Thyroid gland (tissue), 4 donors: ENCODE measurements around the gene ADARB2.

Experiments
- POLR2A ChIP-seq, 2 donors: fragments of 450-650 bp; IDR thresholded peaks; one replicate each; pipeline ENCODE4 v1.6.1; 2017; ENCODE audit warnings: antibody characterized with exemption in 2 of 2, mild to moderate bottlenecking in 2 of 2, moderate library complexity in 1 of 2
- TF ChIP-seq, protein P1 (sequence below), 6 experiments: fragments of 200-600 bp in 3 of 6; fragments of 450-650 bp in 3 of 6; sonication (generic) in 3 of 6; IDR thresholded peaks; one replicate each; pipeline ENCODE4 v1.5.1; 2016 to 2019; ENCODE audit warnings: antibody characterized with exemption in 6 of 6, mild to moderate bottlenecking in 2 of 6, inconsistent platforms in 1 of 6, moderate library complexity in 1 of 6

DNA sequence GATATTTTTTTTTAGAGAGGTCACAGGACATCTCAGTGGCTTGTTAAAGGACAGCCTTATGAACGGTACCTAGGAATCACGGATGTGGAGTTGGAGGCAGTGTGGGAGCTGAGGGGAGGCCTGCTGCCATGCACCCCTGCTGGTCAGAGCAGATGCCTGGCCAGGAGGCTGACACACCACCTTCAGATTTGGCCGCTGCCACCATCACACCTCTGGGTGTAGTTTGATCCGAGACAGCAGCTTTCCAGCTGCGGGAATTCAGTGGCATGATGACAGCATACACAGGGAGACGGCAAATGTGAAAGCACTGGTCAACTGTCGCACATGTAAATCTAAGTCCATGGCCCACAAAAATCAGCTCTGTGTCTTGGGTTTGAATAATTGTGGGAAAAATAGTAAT, 285.4 kb downstream of the ADARB2 start:
- TF ChIP-seq, protein P1, sequence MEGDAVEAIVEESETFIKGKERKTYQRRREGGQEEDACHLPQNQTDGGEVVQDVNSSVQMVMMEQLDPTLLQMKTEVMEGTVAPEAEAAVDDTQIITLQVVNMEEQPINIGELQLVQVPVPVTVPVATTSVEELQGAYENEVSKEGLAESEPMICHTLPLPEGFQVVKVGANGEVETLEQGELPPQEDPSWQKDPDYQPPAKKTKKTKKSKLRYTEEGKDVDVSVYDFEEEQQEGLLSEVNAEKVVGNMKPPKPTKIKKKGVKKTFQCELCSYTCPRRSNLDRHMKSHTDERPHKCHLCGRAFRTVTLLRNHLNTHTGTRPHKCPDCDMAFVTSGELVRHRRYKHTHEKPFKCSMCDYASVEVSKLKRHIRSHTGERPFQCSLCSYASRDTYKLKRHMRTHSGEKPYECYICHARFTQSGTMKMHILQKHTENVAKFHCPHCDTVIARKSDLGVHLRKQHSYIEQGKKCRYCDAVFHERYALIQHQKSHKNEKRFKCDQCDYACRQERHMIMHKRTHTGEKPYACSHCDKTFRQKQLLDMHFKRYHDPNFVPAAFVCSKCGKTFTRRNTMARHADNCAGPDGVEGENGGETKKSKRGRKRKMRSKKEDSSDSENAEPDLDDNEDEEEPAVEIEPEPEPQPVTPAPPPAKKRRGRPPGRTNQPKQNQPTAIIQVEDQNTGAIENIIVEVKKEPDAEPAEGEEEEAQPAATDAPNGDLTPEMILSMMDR (IDR thresholded peaks at IDR 0.05) = no peak
- no peak for TF ChIP-seq POLR2A (IDR thresholded peaks at IDR 0.05)
